Measurements from ENCODE around the gene GART.
"Not testable (repeated sequence)": the region's sequence is repeated elsewhere in the genome, so short reads cannot be mapped to it uniquely, and the experiment has no call there.

GART gene

DNA sequence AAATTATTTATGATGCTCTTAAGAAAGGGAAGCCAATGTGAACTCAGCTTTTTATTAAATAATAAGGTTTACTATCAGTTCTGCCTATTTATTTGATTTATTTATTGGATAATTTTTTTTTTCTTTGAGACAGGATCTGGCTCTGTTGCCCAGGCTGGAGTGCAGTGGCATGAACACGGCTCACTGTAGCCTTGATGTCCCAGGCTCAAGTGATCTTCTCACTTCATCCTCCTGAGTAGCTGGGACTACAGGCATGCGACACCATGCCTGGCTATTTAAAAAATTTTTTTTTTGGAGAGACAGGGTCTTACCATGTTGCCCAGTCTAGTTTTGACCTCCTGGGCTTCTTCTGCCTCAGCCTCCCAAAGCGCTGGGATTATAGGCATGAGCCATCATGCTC is 29.4 kb downstream of the GART start:
- no peak for DNase-seq (ENCODE audit: low read depth)

DNA sequence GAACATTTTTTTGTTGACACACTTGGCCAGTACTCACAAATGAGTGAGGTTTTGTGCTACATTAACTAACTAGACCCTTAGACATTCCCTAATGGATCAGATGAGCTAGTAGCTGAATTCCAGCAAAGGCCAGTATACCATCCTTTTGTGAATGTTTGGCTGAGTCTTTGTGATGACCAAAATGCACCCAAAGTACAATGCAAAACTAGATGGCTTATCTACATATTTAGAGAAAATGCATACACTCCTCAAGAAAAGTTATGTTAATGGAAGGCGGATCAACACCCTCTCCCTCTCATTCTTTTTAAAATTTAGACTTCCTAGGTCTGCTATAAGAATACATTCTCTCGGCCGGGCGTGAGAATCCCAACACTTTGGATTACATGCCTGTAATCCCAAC is 30.3 kb downstream of the GART start:
- no peak for DNase-seq (ENCODE audit: low read depth)

DNA sequence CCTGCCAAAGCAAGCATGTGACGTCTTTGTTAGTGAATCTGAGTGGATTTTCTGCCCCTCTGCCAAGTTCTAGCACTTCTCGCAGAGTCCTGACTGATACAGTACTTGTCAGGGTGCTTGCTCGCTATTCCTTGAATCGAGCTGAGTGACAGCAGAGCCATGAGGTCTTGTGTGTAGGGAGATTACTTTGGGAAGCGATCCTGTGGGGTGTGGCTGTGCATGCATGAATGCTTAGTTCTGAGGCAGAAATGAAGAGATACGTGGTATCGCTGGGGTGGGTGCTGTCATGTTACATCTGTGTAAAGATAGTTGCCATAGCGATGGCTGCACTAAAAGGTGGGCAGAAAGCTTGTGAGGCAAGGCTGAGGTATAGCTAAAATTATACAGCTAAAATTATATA is 31.1 kb downstream of the GART start:
- no peak for DNase-seq (ENCODE audit: low read depth)

DNA sequence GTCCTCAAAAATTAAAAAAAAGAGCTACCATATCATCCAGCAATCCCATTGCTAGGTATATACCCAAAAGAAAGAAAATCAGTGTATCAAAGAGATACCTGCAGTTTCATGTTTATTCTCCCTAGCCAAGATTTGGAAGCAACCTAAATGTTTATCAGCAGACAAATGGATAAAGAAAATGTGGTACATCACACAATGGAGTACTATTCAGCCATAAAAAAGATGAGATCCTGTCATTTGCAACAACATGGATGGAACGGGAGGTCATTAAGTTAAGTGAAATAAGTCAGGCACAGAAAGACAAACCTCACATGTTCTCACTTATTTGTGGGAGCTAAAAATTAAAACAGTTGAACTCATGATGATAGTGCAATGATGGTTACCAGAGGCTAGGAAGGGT is 34.9 kb downstream of the GART start:
- DNase-seq (ENCODE audit: low read depth) = not testable (repeated sequence)

DNA sequence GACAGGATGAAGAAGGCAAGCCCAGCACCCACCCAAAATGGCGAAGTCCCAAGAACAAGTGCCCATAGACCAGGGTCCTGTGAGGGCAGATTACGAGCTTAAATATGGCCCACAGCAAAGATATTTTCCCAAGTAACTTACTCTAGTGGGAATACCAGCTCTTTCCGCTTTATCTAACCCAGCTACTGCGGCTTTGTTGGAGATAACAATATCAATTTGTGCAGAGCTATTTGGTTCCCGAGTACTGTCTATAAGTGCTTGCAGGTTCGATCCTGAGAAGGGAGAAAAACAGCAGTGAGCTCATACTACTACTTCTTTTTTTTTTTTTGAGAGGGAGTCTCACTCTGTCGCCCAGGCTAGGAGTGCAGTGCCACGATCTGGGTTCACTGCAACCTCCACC is 36.1 kb downstream of the GART start:
- DNase-seq (ENCODE audit: low read depth) = no peak

DNA sequence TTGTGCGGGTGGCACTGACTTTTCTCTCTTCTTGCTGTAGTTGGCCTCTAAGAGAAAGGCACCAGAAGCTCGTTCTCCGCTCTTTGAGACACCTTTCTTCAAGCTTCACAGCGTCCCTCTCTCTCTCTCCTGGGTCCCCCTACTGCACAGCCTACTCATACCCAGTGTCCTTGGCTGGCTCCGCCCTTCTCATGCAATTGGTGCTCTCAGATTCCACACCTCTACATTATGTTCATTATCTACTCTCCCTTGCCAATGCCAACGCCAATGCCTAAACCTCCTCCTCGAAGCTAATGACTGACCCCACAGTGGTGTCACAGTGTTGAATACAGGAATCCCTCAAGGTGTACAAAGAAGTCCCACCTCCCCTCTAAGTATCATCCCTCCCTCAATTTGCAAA is 45.6 kb downstream of the GART start:
- DNase-seq (ENCODE audit: low read depth) = no peak

DNA sequence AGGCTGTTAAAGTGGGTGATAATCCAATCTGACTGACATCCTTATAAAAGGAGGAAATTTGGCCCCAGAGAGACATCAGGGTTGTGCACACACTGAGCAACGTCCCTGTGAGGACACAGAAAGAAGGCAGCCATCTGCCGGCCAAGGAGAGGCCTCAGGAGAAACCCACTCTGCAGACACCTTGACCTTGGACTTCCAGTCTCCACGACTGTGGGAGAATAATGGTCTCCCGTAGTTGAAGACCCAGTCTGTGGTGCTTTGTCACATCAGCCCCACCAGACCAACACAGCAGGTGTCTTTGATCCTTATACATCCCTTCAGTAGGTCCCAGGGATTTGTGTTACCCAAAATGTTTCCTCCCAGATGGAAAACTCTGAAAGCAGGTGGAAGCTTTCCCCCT is 46.2 kb downstream of the GART start:
- DNase-seq (ENCODE audit: low read depth) = no peak

DNA sequence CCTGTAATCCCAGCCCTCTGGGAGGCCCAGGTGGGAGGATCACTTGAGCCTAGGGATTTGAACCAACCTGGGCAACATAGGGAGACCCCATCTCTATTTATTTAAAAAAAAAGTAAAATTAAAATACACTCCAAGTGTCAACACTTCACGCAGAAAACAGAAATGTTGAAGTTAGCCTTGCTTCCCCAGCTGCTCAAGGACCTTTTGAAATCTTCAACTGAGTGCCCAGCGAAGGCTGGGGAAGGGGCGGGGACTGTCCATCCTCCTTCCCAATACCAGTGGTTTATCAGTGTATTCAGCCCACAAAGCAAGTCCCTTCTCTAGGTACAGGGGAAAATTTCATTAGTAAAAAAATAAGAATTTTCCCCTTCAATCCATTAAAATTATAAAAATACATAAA is 48.2 kb downstream of the GART start:
- DNase-seq (ENCODE audit: low read depth) = no peak

DNA sequence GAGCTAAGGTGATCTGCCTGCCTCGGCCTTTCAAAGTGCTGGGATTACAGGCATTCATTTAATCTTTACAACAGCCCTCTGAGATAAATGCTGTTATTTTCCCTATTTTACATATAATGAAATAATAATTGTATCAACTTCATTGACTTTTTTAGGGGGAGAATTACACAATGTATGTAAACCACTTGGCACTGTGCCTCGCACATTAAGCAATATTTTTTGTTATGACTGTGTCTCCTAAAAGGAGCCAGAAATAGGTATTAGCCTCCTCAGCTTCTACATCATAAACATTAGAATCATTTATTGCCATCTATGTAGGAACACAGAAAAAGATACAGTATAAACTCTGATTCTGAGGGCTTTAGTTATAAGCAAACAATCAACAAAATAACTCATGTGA is 49.3 kb downstream of the GART start:
- no peak for DNase-seq (ENCODE audit: low read depth)

DNA sequence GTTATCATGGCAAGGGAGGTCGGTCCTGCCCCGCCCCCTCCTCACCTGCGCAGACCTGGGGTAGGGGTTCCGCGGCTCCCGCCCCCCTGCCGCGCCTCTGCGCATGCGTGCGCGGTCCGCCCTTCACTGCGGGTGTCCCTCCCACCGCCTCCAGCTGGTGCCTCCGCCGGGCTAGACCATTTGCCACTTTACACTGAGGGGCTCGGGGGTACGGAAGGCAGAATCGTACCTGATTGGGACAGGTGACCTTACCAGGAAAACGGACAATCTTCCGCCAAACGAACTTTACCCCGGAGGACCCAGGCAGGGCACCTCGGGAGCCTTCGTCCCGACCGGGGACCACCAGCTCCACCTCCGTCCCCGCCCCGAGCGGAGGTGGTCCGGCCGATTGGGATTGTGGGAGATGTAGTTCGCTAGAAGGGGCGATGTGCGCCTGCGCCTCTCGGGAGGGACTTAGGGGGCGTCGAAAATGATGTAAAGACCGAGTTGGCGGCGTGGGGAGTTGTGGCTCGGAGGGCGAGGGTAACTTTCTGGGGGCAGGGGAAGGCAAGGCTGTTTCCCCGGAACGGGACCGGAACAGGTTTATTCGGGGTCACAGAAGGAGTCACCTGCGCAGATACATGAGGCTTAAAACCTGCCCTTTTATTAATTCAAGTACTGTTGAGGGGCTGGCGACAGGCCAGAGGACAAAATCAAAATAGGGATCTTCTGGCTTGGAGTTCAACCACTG is 50.4 kb downstream of the GART start, which contains the start of gene DNAJC28:
Gene DNAJC28, minus strand, starts transcription at position 344 of the 730 bp plus-strand sequence. CDS start 2,323 bp downstream, outside the sequence.
- peak; percentile 93 for DNase-seq (ENCODE audit: low read depth)

DNA sequence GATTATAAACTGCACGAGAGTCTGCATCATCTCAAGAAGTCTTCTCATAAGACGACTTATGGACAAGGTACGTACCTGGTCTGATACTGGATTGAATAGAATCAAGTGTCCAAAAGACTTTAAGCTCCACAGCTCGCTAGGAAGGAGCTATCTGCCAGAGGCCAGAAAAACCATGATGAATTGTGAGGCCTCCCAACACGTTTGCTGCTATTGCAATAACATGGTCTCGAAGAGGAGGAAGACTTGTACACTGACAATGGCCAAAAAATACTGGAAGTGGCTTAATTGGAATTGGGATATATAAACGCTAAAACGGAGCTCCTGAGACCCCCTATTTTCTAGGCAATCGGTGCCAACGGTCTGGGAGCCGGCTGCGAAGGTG is 50.9 kb downstream of the GART start:
- no peak for DNase-seq (ENCODE audit: low read depth)

DNA sequence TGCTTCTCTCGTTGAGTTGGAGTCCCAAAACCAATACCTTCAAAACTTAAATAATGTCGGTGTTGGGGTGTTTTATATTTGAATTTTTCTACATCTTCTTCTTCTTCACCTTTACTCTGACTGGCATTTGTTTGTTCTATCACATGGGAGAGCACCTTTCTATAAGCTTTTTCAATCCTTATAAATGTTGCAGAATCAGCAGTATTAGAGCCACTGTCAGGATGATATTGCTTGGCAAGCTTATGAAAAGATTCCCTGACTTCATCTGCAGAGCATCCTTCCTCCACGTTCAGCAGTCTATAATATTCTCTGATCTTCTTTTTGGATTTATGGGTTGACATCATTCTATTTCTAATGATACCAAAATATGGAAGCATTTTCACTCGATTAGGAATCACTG is 53.0 kb downstream of the GART start:
- no peak for DNase-seq (ENCODE audit: low read depth)

DNA sequence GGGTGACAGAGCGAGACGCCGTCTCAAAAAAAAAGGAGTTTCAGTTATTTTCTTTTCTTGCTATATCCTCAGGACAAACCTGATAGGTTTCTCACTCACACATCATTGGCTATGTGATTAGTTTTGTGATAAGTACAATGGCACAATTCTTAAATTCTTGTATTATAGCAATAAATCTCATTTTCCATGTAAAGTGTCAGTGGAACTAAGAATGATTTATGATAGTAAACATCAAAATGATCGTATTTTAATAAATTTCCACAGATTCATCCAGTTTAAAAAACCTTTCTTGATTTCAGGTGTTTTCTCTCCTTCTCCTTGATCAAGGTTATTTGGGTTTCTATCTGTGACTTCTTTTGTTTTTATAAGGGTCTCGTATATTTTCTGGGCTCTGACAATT is 53.9 kb downstream of the GART start:
- no peak for DNase-seq (ENCODE audit: low read depth)

DNA sequence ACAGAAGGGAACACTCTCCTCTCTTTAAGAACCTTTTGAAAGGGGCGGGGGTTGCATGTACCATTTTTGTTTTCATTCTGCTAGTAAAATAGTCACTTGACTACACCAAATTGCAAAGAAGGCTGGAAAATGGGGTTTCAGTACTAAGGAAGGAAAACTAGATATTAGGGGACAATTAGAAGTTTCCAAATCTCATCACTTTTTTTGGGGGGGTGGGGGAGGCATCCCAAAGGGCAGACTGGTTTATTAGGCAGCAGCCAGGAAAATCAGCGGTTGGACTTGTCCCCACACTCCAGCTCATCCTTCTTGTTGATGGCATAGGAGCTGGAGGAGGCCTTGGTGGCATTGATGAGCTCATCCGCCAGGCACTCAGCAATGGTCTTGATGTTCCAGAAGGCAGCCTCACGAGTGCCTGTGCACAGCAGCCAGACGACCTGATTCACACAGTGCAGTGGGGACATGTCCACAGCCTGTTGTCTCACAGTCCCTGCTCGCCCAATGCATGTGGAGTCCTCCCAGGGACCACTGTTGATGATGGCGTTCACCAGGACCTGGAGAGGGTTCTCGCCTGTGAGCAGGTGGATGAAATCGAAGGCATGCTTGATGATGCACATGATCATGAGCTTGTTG is 60.5 kb downstream of the GART start:
- no peak for DNase-seq (ENCODE audit: low read depth)

DNA sequence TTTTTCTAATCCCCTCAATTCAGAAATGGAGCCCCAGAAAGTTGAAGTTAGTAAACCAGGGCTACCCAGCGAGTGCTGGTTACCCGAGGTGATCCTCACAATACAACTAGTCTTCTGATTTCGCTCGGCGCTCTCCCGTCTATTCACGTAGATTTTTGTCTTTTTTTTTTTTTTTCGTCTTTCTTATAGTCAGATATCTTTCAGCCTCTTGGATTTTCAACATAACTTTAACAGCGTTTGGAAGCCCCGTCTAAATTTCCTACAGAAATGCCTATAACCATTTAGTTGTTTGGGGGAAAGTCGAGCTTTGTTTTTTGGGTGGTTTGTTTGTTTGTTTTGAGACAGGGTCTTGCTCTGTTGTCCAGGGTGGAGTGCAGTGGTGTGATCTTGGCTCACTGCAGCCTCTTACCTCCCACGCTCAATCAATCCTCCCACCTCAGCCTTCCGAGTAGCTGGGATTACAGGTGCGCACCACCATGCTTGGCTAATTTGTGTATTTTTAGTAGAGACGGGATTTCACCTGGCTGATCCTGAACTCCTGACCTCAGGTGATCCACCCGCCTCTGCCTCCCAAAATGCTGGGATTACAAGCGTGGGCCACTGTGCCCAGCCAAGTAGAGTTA is 61.3 kb downstream of the GART start:
- no peak for DNase-seq (ENCODE audit: low read depth)

DNA sequence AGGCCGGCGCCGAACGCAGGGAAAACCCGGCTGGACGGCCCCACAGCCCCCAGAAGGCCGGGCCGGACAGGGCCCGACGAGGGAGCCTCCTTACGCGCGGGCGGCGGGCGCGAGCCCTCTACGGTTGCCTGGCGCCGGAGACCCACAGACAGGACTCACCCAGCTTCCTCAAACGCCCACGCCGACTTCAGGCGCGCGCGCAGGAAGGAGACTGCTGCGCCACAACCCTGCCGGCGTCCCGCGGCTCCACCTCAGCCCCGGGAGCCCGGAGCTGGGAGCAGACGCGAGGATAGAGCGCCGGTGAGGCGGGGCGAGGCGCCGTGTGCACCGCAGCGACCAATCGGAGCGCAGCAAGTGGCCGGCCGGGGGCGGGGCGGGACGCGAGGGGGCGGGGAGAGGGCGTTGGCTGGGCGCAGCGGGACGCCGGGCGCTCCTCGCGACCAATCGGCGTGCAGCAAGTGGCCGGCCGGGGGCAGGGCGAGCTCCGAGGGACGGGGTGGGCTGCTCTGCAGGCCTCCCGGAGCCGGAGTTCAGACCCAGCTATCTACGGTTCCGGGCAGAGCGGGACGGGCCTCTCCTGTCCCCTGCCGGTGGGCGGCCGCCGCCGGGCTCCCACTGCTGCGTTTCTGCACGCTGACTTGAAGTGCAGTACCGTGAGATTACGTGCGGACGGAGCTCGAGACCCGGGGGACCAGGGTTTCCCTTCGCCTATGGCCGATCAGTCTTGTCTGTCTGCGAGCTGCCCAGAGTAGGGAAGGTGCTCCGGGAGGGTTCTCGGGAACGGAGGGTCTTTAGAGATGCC is 62.0 kb downstream of the GART start, which contains the start of gene TMEM50B:
Gene TMEM50B, minus strand, starts transcription at position 296 of the 802 bp plus-strand sequence. CDS start 11,089 bp downstream, outside the sequence.
- DNase-seq (ENCODE audit: low read depth) = peak; percentile 91

DNA sequence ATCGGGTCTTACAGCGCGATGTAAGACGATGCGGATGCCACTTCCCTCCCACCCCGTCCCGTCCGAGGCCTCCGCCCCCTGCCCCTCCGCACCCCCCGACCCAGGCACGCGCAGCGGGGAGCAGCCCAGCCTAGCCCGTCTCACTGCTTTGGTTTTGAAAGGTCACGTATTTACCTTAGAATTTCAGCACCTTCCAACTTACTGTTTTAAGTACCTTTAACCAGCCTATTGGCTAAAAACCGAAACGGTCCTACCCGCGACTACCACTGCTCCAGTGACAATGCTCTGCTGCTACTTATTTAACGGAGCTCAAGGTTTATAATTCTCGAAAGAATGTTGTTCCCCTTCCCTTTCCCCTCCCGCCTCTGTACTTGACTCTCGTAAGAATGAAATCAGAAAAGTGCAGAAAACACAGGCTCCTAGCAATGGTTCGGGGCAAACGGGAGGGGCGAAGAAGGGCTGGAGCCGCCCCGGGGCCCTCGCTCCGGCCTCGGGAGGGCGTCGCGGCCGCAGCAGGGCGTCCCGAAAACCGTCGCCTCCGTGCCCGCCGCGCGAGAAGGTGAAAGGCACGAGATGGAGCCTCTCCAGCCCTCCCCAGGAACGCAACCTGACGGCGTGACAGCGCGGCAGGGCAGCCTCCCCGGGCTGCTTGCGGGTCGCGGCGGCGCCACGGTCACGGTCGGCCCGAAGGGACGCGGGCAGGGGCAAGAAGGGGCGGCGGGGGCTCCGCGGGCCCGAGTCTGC is 62.8 kb downstream of the GART start:
- DNase-seq (ENCODE audit: low read depth) = peak; percentile 25

DNA sequence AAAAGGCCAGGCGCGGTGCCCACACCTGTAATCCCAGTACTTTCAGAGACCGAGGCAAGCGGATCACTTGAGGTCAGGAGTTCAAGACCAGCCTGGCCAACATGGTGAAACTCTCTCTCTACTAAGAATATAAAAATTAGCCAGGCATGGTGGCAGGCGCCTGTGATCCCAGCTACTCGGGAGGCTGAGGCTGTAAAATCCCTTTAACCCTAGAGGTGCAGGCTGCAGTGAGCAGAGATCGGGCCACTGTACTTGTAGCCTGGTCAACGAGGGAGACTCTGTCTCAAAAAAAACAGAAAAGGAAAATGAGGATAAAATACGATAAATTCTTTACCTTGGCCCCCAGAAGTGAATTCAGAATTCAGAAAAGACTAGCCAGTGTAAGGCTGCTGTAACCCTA is 63.7 kb downstream of the GART start:
- DNase-seq (ENCODE audit: low read depth) = no peak

DNA sequence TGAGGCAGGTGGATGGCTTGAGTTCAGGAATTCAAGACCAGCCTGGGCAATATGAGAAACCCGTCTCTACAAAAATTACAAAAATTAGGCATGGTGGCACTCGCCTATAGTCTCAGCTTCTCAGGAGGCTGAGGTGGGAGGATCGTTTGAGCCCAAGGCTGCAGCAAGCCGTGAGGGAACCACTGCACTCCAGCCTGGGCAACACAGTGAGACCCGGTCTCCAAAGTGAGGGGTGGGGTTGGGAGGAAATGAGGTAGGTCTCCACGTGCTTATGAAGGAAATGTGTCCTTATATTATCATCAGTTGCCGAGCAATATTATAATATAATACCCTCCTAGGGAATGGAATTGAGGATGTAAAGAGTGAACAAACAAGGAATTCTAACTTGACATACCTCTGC is 64.9 kb downstream of the GART start:
- DNase-seq (ENCODE audit: low read depth) = no peak

DNA sequence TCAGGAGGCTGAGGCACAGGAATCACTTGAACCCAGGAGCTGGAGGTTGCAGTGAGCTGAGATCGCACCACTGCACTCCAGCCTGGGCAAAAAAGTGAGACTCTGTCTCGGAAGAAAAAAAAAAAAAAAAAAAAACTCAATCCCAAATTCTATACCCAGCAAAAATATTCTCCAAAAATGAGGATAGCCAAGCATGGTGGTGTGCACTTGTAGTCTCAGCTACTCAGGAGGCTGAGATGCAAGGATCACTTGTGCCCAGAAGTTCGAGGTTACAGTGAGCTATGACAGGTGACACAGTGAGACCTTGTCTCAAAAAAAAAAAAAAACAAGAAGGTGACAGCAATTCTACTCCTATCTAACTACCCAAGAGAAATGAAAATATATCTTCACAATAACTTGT is 68.6 kb downstream of the GART start:
- no peak for DNase-seq (ENCODE audit: low read depth)

DNA sequence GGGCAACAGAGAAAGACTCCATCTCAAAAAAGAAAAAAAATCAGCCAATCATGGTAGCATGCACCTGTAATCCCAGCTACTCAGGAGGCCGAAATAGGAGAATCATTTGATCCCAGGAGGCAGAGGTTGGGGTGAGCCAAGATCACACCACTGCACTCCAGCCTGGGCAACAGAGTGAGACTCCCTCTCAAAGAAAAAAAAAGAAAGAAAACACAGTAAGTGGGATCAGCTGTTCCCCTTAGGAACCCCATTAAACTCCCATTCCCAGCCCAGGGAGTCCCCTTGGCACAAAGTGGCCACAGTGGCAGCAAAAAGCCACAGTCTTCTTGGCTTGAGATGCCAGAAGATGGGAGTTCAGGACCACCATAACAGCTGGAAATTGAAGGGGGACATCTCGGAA is 71.2 kb downstream of the GART start:
- DNase-seq (ENCODE audit: low read depth) = no peak

DNA sequence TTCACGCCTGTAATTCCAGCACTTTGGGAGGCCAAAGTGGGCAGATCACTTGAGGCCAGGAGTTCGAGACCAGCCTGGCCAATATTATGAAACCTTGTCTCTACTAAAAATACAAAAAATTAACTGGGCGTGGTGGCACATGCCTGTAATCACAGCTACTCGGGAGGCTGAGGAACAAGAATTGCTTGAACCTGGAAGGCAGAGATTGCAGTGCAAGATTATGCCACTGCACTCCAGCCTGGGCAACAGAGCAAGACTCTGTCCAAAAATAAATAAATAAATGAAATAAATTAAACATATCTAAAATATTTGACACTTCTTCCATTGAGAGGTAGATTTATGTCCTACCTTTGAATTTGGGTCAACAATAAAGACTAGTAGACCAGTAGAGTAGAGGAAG is 72.7 kb downstream of the GART start:
- not testable (repeated sequence) for DNase-seq (ENCODE audit: low read depth)

All from activated T-cell treated with anti-CD3 and anti-CD28 coated beads for 1 hour (primary cell).